ENCODE results near the gene OMA1.

OMA1 gene

DNA sequence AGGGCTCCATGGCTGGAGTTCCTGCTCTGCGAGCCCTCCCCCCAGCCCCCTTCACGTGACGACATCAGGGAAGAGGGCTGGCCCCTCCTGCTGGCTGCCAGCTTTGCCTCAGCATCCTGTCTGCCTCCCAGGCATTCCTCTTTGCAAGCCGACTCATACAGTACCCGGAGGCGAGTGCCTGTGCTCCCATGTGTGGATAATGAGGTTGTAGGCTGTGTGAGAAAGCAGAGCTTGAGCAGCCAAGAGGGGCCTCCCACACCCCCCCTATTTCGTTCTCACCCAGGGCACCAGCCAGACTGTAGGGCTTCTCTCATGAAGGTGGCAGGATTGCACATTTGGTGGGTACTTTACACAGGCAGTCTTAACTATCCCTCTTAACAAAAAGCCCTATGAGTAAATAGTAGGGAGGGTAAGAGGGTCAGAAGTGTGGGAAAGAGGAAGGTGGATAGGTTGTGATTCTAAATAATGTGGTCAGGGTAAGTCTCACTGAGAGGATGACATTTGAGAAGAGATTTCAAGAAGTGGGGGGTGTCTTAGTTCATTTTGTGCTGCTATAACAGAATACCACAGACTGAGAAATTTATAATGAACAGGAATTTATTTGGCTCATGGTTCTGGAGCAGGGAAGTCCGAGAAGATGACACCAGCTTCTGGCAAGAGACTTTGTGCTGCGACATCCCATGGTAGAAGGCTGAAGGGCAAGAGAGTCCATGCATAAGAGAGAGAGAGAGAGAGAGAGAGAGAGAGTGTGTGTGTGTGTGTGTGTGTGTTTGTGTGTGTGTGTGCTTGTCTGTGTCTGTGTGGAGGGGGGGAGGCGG, 113.5 kb downstream of the OMA1 start:
- no peak for DNase-seq (ENCODE audit: low read depth in 2 of 2, low spot score in 1 of 2)

DNA sequence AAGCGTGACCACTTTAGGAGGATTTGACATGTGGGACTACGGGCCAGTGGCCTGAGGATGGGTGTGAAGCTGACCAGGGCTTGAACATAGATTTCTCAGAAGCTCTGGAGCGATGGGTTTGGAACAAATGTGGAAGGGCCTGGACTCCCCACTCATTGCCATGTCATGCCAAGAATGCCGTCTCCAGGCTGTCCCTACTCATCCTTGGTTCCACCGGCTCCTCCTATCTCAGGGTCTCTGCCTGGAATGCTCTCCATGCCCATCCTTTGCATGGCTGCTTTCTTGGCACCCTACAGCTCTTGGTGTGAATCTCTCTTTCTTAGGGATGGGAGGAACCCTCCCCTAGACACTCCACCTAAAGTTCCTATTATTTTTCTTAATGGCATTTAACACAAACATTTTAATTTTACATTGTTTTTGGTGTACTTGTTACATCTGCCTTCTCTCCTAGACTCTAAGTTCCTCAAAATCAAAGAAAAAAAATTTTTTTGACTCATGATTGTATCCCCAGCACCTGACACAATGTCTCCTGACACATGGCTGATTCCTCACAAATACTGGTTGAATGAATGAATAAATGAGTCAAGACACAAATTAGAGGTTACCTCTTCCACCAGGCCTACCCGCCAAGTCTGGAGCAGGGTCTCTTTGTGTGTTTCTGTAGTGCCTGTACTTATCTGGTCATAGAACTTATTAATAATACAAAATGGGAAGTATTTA, 114.5 kb downstream of the OMA1 start:
- DNase-seq (ENCODE audit: low read depth in 2 of 2, low spot score in 1 of 2): no peak
